Osteoblast (primary cell): Measurements from ENCODE around the gene ZFYVE9. TPM values are rescaled to one million over a fixed set of nuclear protein-coding genes. Genes with fewer than 3 reads are reported as not detected.

ENCODE experiments used
- DNase-seq: peaks from one replicate; pipeline ENCODE4 v3.0.0; 2011; ENCODE audit warnings: low spot score, mixed read lengths; ENCODE audit not compliant: insufficient read length; ENCODE audit errors: missing footprints
- H2AFZ ChIP-seq: 2 replicates; pipeline ENCODE4 v1.6.0; 2011; ENCODE audit warnings: mild to moderate bottlenecking, low read length
- H3K27ac ChIP-seq: 2 replicates; pipeline ENCODE4 v1.5.1; 2011; ENCODE audit warnings: mild to moderate bottlenecking, low read depth, low read length, moderate library complexity
- H3K27me3 ChIP-seq: 2 replicates; pipeline ENCODE4 v1.6.0; 2012; ENCODE audit warnings: mild to moderate bottlenecking, control low read depth, inconsistent platforms, low read length, moderate library complexity; ENCODE audit not compliant: insufficient read depth
- H3K36me3 ChIP-seq: 2 replicates; pipeline ENCODE4 v1.5.1; 2011; ENCODE audit warnings: mild to moderate bottlenecking, low read length, control low read depth, moderate library complexity; ENCODE audit not compliant: insufficient read depth
- H3K4me1 ChIP-seq: 2 replicates; pipeline ENCODE4 v1.5.1; 2011; ENCODE audit warnings: mild to moderate bottlenecking, low read length, control low read depth, moderate library complexity; ENCODE audit not compliant: insufficient read depth
- H3K4me2 ChIP-seq: 2 replicates; pipeline ENCODE4 v1.6.0; 2011; ENCODE audit warnings: mild to moderate bottlenecking, low read length; ENCODE audit not compliant: insufficient read depth
- H3K4me3 ChIP-seq: fragments of 200-600 bp; sonication (generic); 3 replicates; pipeline ENCODE4 v1.5.1; 2012; ENCODE audit warnings: mild to moderate bottlenecking, low read length, inconsistent platforms; ENCODE audit not compliant: insufficient read depth
- H3K79me2 ChIP-seq: 2 replicates; pipeline ENCODE4 v1.6.0; 2012; ENCODE audit warnings: mild to moderate bottlenecking, low read length, control low read depth, inconsistent platforms; ENCODE audit not compliant: insufficient read depth
- H3K9me3 ChIP-seq: 2 replicates; pipeline ENCODE4 v1.5.1; 2011; ENCODE audit warnings: low read depth, low read length, control low read depth
- H4K20me1 ChIP-seq: 2 replicates; pipeline ENCODE4 v1.6.0; 2012; ENCODE audit warnings: mild to moderate bottlenecking, low read length, control low read depth; ENCODE audit not compliant: insufficient read depth
- CTCF ChIP-seq: IDR thresholded peaks from 2 replicates; pipeline ENCODE4 v1.5.1; 2011; ENCODE audit warnings: mild to moderate bottlenecking, low read depth, low read length, moderate library complexity; ENCODE audit errors: extremely low read depth
- total RNA-seq: library from RNA; depleted of rRNA; stranded (reverse); fragments of >200 nt; gene quantifications from 2 replicates; pipeline ENCODE4 v1.2.3, GENCODE V29; 2012

ZFYVE9 gene
- total RNA-seq, 1 donor = 38.0 TPM

GRCh38 chr1:52323731-52324130, 181.8 kb downstream of the ZFYVE9 start:
- Histone ChIP-seq H3K9me3 (no peaks in the 10 kb centered on the region), H3K4me3 (no peak overlapping the region), H3K4me2 (no peak overlapping the region), H4K20me1 (no peaks in the 10 kb centered on the region), H3K79me2 (no peaks in the 10 kb centered on the region), H3K4me1 (no peaks in the 10 kb centered on the region), H3K27ac (no peak overlapping the region), H3K27me3 (no peaks in the 10 kb centered on the region), H3K36me3 (no peaks in the 10 kb centered on the region), H2AFZ (no peak overlapping the region)
- DNase-seq = no peak
- no peak for TF ChIP-seq CTCF

DNA sequence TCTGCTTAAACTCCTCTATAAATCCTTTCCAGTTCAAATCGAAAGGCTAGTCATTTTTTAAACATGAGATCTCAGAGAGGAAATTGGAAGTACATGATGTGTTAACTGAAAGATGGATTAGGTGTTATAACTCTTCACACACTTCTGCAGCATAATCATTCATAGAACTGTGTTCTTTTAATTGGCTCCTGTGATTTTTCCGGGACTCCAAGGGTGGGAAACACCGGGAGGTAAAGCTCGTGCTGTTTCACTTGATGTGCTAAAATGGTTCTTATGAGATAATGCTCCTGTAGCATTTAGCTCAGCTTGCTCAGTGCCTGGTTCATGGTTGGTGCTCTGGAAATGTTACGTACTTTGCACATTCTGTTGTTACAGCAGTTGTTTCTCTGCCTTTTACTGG, 183.9 kb downstream of the ZFYVE9 start:
- no peak for TF ChIP-seq CTCF
- Histone ChIP-seq H3K9me3 (no peaks in the 10 kb centered on the region), H3K36me3 (no peaks in the 10 kb centered on the region), H3K27ac (no peak overlapping the region), H2AFZ (no peak overlapping the region), H3K79me2 (no peaks in the 10 kb centered on the region), H3K27me3 (no peaks in the 10 kb centered on the region), H3K4me3 (no peak overlapping the region), H3K4me1 (no peaks in the 10 kb centered on the region), H4K20me1 (no peaks in the 10 kb centered on the region), H3K4me2 (no peak overlapping the region)
- no peak for DNase-seq

DNA sequence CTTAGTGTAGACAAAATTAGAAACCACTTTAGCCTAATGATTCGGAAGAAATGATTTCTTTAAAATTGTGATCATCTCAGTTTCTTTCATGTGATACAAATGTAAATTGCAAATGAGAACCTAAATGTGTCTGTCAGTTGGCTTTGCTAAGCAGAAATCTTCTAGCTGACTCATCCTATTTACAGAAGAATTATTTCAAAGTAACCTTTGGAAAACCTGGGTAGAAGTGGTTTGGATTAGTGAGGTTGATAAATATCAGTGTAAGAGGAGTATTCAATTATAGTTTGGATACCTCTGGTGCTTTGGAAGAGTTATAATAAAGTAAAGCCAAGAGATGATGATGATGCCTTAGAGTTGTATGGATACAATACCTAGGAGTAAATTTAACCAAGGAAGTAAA, 186.7 kb downstream of the ZFYVE9 start:
- TF ChIP-seq CTCF = no peak
- H3K27ac ChIP-seq = no peak overlapping the region
- H3K4me2 ChIP-seq = no peak overlapping the region
- no peaks in the 10 kb centered on the region for H3K79me2 ChIP-seq
- H3K4me1 ChIP-seq = no peaks in the 10 kb centered on the region
- H3K4me3 ChIP-seq = no peak overlapping the region
- no peak for DNase-seq
- H2AFZ ChIP-seq = no peak overlapping the region
- H3K36me3 ChIP-seq = no peaks in the 10 kb centered on the region
- H3K9me3 ChIP-seq = no peaks in the 10 kb centered on the region
- H3K27me3 ChIP-seq = no peaks in the 10 kb centered on the region
- no peaks in the 10 kb centered on the region for H4K20me1 ChIP-seq

- Histone ChIP-seq H3K27ac (no peak overlapping the region), H3K9me3 (no peaks in the 10 kb centered on the region), H3K4me2 (no peak overlapping the region), H3K27me3 (no peaks in the 10 kb centered on the region), H2AFZ (no peak overlapping the region), H3K36me3 (peaks cover 14% of the 10 kb centered on the region), H4K20me1 (no peaks in the 10 kb centered on the region), H3K4me1 (no peaks in the 10 kb centered on the region), H3K4me3 (no peak overlapping the region), H3K79me2 (no peaks in the 10 kb centered on the region)
- no peak for TF ChIP-seq CTCF
- no peak for DNase-seq
Observed at GRCh38 chr1:52332411-52332810, 190.5 kb downstream of the ZFYVE9 start.
